ENCODE data around the gene PRR27.

PRR27 gene

DNA sequence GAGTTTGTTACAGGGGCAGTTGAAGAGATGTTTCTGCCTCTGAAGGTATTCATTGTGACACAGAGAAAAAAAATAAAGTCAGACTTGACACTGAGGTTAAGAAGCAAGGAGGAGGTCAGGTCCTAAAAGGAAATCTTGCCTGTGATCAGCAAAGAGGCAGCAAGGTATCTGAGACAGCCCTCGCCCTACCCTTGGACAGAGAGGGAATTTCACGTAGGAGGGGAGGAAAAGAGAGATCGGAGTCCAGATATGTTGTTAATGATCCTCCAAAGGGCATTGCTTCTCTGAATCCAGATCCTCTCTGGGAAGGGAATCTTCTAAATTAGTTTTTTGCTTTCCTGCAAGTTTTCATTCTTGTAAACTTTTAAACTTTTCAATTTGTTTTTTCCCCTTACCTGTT is 15.3 kb upstream of the PRR27 start:
- Histone ChIP-seq H2AFZ (ENCODE audit: low read length) (no peak overlapping the region), H3K9me2 (replicated peaks; ENCODE audit: insufficient read depth, low read length) (no peaks in the 10 kb centered on the region)

DNA sequence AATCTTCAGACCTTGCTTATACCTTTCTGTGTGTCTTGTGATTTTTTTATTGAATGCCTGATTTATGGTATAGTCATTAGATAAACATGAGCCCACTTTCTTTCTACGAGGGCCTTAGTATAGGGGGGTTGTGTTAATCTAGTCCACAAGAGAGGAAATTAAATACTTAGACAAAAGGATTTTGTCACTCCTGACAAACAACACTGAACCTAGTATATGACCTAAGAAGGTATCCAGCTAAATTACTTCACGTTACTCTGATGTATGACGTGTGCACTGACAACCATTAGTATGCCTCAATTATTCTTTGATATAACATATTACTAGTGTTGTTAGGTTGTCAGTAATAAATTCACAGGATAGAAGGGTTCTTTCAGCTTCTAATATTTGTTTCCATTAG is 2.8 kb upstream of the PRR27 start:
- Histone ChIP-seq H3K9ac (ENCODE audit: low read length) (no peak overlapping the region), H3K4me2 (ENCODE audit: low read depth, low read length) (no peak overlapping the region), H3K27me3 (replicated peaks; ENCODE audit: insufficient read depth, low read length) (no peaks in the 10 kb centered on the region), H3K4me3 (ENCODE audit: low read length) (no peak overlapping the region), H4K20me1 (ENCODE audit: insufficient read depth, low read length) (no peaks in the 10 kb centered on the region), H3K9me2 (replicated peaks; ENCODE audit: insufficient read depth, low read length) (no peaks in the 10 kb centered on the region), H3K9me3 (replicated peaks; ENCODE audit: insufficient read depth, low read length) (no peaks in the 10 kb centered on the region), H3K79me2 (ENCODE audit: low read length) (no peaks in the 10 kb centered on the region), H3K27ac (ENCODE audit: low read length) (no peak overlapping the region), H3K36me3 (replicated peaks; ENCODE audit: insufficient read depth, low read length) (no peaks in the 10 kb centered on the region), H3F3A (ENCODE audit: insufficient read depth, low read length) (no peaks in the 10 kb centered on the region), H2AFZ (ENCODE audit: low read length) (no peak overlapping the region), H3K4me1 (ENCODE audit: low read length) (no peaks in the 10 kb centered on the region)
- TF ChIP-seq EZH2 (optimal IDR thresholded peaks at IDR 0.05; ENCODE audit: low read depth, low read length), result no peak
- no peak for TF ChIP-seq EZH2phosphoT487 (IDR thresholded peaks at IDR 0.05; ENCODE audit: low read length)
- TF ChIP-seq, protein P1, sequence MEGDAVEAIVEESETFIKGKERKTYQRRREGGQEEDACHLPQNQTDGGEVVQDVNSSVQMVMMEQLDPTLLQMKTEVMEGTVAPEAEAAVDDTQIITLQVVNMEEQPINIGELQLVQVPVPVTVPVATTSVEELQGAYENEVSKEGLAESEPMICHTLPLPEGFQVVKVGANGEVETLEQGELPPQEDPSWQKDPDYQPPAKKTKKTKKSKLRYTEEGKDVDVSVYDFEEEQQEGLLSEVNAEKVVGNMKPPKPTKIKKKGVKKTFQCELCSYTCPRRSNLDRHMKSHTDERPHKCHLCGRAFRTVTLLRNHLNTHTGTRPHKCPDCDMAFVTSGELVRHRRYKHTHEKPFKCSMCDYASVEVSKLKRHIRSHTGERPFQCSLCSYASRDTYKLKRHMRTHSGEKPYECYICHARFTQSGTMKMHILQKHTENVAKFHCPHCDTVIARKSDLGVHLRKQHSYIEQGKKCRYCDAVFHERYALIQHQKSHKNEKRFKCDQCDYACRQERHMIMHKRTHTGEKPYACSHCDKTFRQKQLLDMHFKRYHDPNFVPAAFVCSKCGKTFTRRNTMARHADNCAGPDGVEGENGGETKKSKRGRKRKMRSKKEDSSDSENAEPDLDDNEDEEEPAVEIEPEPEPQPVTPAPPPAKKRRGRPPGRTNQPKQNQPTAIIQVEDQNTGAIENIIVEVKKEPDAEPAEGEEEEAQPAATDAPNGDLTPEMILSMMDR (IDR thresholded peaks at IDR 0.05; ENCODE audit: low read length), result no peak
- DNase-seq, result no peak

More for the DNA sequence above, 15.3 kb upstream of the PRR27 start:
- H3K79me2 ChIP-seq (ENCODE audit: low read length), result no peaks in the 10 kb centered on the region
- H3K27ac ChIP-seq (ENCODE audit: low read length), result no peak overlapping the region
- H3K4me1 ChIP-seq (ENCODE audit: low read length), result no peaks in the 10 kb centered on the region
- H3K4me3 ChIP-seq (ENCODE audit: low read length), result no peak overlapping the region
- no peak for DNase-seq
- H3K4me2 ChIP-seq (ENCODE audit: low read depth, low read length), result no peak overlapping the region
- H3F3A ChIP-seq (ENCODE audit: insufficient read depth, low read length), result no peaks in the 10 kb centered on the region
- H4K20me1 ChIP-seq (ENCODE audit: insufficient read depth, low read length), result no peaks in the 10 kb centered on the region
- H3K9me3 ChIP-seq (replicated peaks; ENCODE audit: insufficient read depth, low read length), result no peaks in the 10 kb centered on the region
- TF ChIP-seq EZH2phosphoT487 (IDR thresholded peaks at IDR 0.05; ENCODE audit: low read length) (no peak), EZH2 (optimal IDR thresholded peaks at IDR 0.05; ENCODE audit: low read depth, low read length) (no peak)
- TF ChIP-seq, protein P1 (IDR thresholded peaks at IDR 0.05; ENCODE audit: low read length), result no peak
- H3K9ac ChIP-seq (ENCODE audit: low read length), result no peak overlapping the region
- no peaks in the 10 kb centered on the region for H3K27me3 ChIP-seq (replicated peaks; ENCODE audit: insufficient read depth, low read length)
- H3K36me3 ChIP-seq (replicated peaks; ENCODE audit: insufficient read depth, low read length), result no peaks in the 10 kb centered on the region

DNA sequence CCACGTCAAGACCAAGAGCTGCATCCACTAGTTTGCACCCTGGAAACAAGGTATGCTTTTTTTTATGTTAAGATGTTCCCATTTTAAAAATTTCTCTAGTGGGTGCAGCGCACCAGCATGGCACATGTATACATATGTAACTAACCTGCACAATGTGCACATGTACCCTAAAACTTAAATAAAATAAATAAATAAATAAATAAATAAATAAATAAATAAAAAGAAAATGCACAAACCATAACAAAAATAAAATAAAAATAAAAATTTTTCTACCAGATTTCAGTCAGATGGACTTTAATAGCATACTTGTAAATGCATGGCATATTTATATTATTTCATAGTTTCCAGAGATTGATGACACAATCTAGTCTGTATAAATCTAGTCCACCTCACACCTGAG is 1.9 kb upstream of the PRR27 start:
- Histone ChIP-seq H2AFZ (ENCODE audit: low read length) (no peak overlapping the region), H4K20me1 (ENCODE audit: insufficient read depth, low read length) (no peaks in the 10 kb centered on the region), H3K9me2 (replicated peaks; ENCODE audit: insufficient read depth, low read length) (no peaks in the 10 kb centered on the region), H3K79me2 (ENCODE audit: low read length) (no peaks in the 10 kb centered on the region), H3K9me3 (replicated peaks; ENCODE audit: insufficient read depth, low read length) (no peaks in the 10 kb centered on the region), H3F3A (ENCODE audit: insufficient read depth, low read length) (no peaks in the 10 kb centered on the region), H3K27ac (ENCODE audit: low read length) (no peak overlapping the region), H3K36me3 (replicated peaks; ENCODE audit: insufficient read depth, low read length) (no peaks in the 10 kb centered on the region), H3K4me2 (ENCODE audit: low read depth, low read length) (no peak overlapping the region), H3K9ac (ENCODE audit: low read length) (no peak overlapping the region), H3K4me3 (ENCODE audit: low read length) (no peak overlapping the region), H3K4me1 (ENCODE audit: low read length) (no peaks in the 10 kb centered on the region), H3K27me3 (replicated peaks; ENCODE audit: insufficient read depth, low read length) (no peaks in the 10 kb centered on the region)
- TF ChIP-seq, protein P1 (IDR thresholded peaks at IDR 0.05; ENCODE audit: low read length), result no peak
- no peak for TF ChIP-seq EZH2phosphoT487 (IDR thresholded peaks at IDR 0.05; ENCODE audit: low read length)
- TF ChIP-seq EZH2 (optimal IDR thresholded peaks at IDR 0.05; ENCODE audit: low read depth, low read length), result no peak
- DNase-seq, result no peak

Measured in MM.1S (cell line).